ENCODE data around the gene AP1B1. TPM values are rescaled to one million over a fixed set of nuclear protein-coding genes. Genes with fewer than 3 reads are reported as not detected.

Gene AP1B1
- total and polyA plus RNA-seq, 2 donors (not counting 1 experiment from before 2014, with no cell fraction given), result 139 to 174 TPM

- ATAC-seq (ENCODE audit: low read depth), result no peak
- no peak overlapping the region for H3K27ac Mint-ChIP-seq
- Histone ChIP-seq H3K27me3 (replicated peaks in 1 of 4; ENCODE audit: control extremely low read depth in 1 of 4, control insufficient read depth in 3 of 4, insufficient read depth in 4 of 4, low read length in 3 of 4) (no peaks in the 10 kb centered on the region), H4K20me1 (ENCODE audit: control insufficient read depth, insufficient read depth, low read length, poor library complexity, severe bottlenecking) (peaks cover 61% of the 10 kb centered on the region), H3K4me1 (ENCODE audit: control insufficient read depth in 2 of 2, insufficient read depth in 2 of 2, low read length in 2 of 2) (no peaks in the 10 kb centered on the region), H2AFZ (ENCODE audit: insufficient read depth, low read depth, low read length, poor library complexity, severe bottlenecking) (no peak overlapping the region), H3K36me3 (replicated peaks in 1 of 2; ENCODE audit: control extremely low read depth in 1 of 2, control insufficient read depth in 1 of 2, extremely low read depth in 1 of 2, insufficient read depth in 2 of 2, low read length in 1 of 2) (peaks cover 0 to 92% of the 10 kb centered on the region in 2 experiments), H3K9ac (ENCODE audit: low read length) (no peak overlapping the region), H3K4me3 (ENCODE audit: control extremely low read depth in 1 of 5, extremely low read depth in 1 of 5, insufficient read depth in 1 of 5, low read depth in 2 of 5, low read length in 4 of 5) (no peak overlapping the region), H3K4me2 (replicated peaks; ENCODE audit: low read depth, low read length, poor library complexity, severe bottlenecking) (no peak overlapping the region), H3K9me3 (ENCODE audit: control extremely low read depth in 1 of 3, control insufficient read depth in 2 of 3, insufficient read depth in 1 of 3, low read length in 2 of 3) (no peaks in the 10 kb centered on the region), H3K27ac (ENCODE audit: low read length in 2 of 2) (no peak overlapping the region), H3K79me2 (ENCODE audit: control insufficient read depth, insufficient read depth, low read length) (peaks cover 44% of the 10 kb centered on the region)
- no peaks in the 10 kb centered on the region for H3K9me3 Mint-ChIP-seq (ENCODE audit: insufficient read depth)
- WGBS (ENCODE audit: insufficient coverage), result 84% methylated on average over 5 of the region's 9 CpGs
- intact Hi-C loops (cut with micrococcal nuclease), result no loop called here
- ChIA-PET CTCF (interaction anchor here (0.6 kb wide), 1 partner anchor 134 kb away, joined by 3 read pairs; no protein-coding TSS in a partner anchor), POLR2A (no interaction called here)
- TF ChIP-seq CTCF (IDR thresholded peaks at IDR 0.05) (no peak), EZH2 (IDR thresholded peaks at IDR 0.05; ENCODE audit: borderline replicate concordance, insufficient read depth, low read depth, low read length, poor library complexity, severe bottlenecking) (no peak)
- no peak for DNase-seq
- H3K4me1 Mint-ChIP-seq, result no peaks in the 10 kb centered on the region
- H3K4me3 Mint-ChIP-seq, result no peak overlapping the region
- H3K27me3 Mint-ChIP-seq, result no peaks in the 10 kb centered on the region
These were observed 35.6 kb downstream of the AP1B1 start for GRCh38 chr22:29352778-29353177.

- no peaks in the 10 kb centered on the region for H3K9me3 ChIP-seq (ENCODE audit: control extremely low read depth in 1 of 3, control insufficient read depth in 2 of 3, insufficient read depth in 1 of 3, low read length in 2 of 3)
- Mint-ChIP-seq H3K4me1 (no peaks in the 10 kb centered on the region), H3K27me3 (no peaks in the 10 kb centered on the region), H3K9me3 (ENCODE audit: insufficient read depth) (no peaks in the 10 kb centered on the region), H3K27ac (no peak overlapping the region), H3K4me3 (no peak overlapping the region)
- peaks cover 44% of the 10 kb centered on the region for H3K79me2 ChIP-seq (ENCODE audit: control insufficient read depth, insufficient read depth, low read length)
- ChIA-PET CTCF (no interaction called here), POLR2A (no interaction called here)
- peaks cover 0 to 99% of the 10 kb centered on the region in 2 experiments for H3K36me3 ChIP-seq (replicated peaks in 1 of 2; ENCODE audit: control extremely low read depth in 1 of 2, control insufficient read depth in 1 of 2, extremely low read depth in 1 of 2, insufficient read depth in 2 of 2, low read length in 1 of 2)
- TF ChIP-seq EZH2 (IDR thresholded peaks at IDR 0.05; ENCODE audit: borderline replicate concordance, insufficient read depth, low read depth, low read length, poor library complexity, severe bottlenecking) (no peak), CTCF (IDR thresholded peaks at IDR 0.05) (no peak)
- no peak overlapping the region for H2AFZ ChIP-seq (ENCODE audit: insufficient read depth, low read depth, low read length, poor library complexity, severe bottlenecking)
- H3K4me1 ChIP-seq (ENCODE audit: control insufficient read depth in 2 of 2, insufficient read depth in 2 of 2, low read length in 2 of 2), result no peaks in the 10 kb centered on the region
- no peak for ATAC-seq (ENCODE audit: low read depth)
- H3K27ac ChIP-seq (ENCODE audit: low read length in 2 of 2), result no peak overlapping the region
- intact Hi-C loops (cut with micrococcal nuclease), result no loop called here
- H3K27me3 ChIP-seq (replicated peaks in 1 of 4; ENCODE audit: control extremely low read depth in 1 of 4, control insufficient read depth in 3 of 4, insufficient read depth in 4 of 4, low read length in 3 of 4), result no peaks in the 10 kb centered on the region
- H3K4me2 ChIP-seq (replicated peaks; ENCODE audit: low read depth, low read length, poor library complexity, severe bottlenecking), result no peak overlapping the region
- H3K4me3 ChIP-seq (ENCODE audit: control extremely low read depth in 1 of 5, extremely low read depth in 1 of 5, insufficient read depth in 1 of 5, low read depth in 2 of 5, low read length in 4 of 5), result no peak overlapping the region
- peaks cover 70% of the 10 kb centered on the region for H4K20me1 ChIP-seq (ENCODE audit: control insufficient read depth, insufficient read depth, low read length, poor library complexity, severe bottlenecking)
- 97% methylated on average over 8 of the region's 9 CpGs for WGBS (ENCODE audit: insufficient coverage)
- H3K9ac ChIP-seq (ENCODE audit: low read length), result no peak overlapping the region
- no peak for DNase-seq
These were observed 36.5 kb downstream of the AP1B1 start for GRCh38 chr22:29351891-29352290.

Data from B cell (primary cell).